ENCODE data around the gene LARP6.

Gene LARP6

GRCh38 chr15:70781236-70781635 lies 72.7 kb downstream of the LARP6 start:
- TF ChIP-seq FOXP2 (optimal IDR thresholded peaks at IDR 0.05; ENCODE audit: borderline replicate concordance, extremely low read depth, extremely low read length, insufficient read depth) = no peak
- no peak for TF ChIP-seq SIN3A (IDR thresholded peaks at IDR 0.05; ENCODE audit: borderline replicate concordance, insufficient read depth, low read length)
- no peak for TF ChIP-seq TAF1 (IDR thresholded peaks at IDR 0.05; ENCODE audit: borderline replicate concordance, insufficient read depth, low read length)

All from PFSK-1 (cell line).